HCT116 (cell line): ENCODE data around the gene CS.

Experiments
- ATF3 ChIP-seq: IDR thresholded peaks from 2 replicates; pipeline ENCODE4 v1.6.1; 2012
- CTCF ChIP-seq, 3 experiments: fragments of 200-600 bp in 1 of 3; sonication (generic) in 1 of 3; IDR thresholded peaks in 2 of 3; conservative IDR thresholded peaks in 1 of 3; 2 replicates each; pipeline ENCODE4 v1.5.1; 2012 to 2017; ENCODE audit warnings: low read depth in 2 of 3, low read length in 2 of 3, antibody characterized with exemption in 1 of 3, borderline replicate concordance in 1 of 3, control low read depth in 1 of 3, mild to moderate bottlenecking in 1 of 3, mixed read lengths in 1 of 3, mixed run types in 1 of 3, moderate library complexity in 1 of 3; ENCODE audit not compliant: insufficient read depth in 1 of 3
- EGR1 ChIP-seq: IDR thresholded peaks from 2 replicates; pipeline ENCODE4 v1.6.1; 2012; ENCODE audit warnings: low read depth
- ELF1 ChIP-seq: IDR thresholded peaks from 2 replicates; pipeline ENCODE4 v1.6.1; 2012; ENCODE audit warnings: low read depth, borderline replicate concordance
- EZH2 ChIP-seq: fragments of 200-600 bp; sonication (generic); IDR thresholded peaks from 2 replicates; pipeline ENCODE4 v1.6.1; 2017; ENCODE audit warnings: antibody characterized with exemption, mixed run types
- EZH2phosphoT487 ChIP-seq: fragments of 200-600 bp; IDR thresholded peaks from 2 replicates; pipeline ENCODE4 v1.6.1; 2018; ENCODE audit warnings: antibody characterized with exemption, borderline replicate concordance
- MAX ChIP-seq: IDR thresholded peaks from 2 replicates; pipeline ENCODE4 v1.6.1; 2012
- POLR2A ChIP-seq: IDR thresholded peaks from 2 replicates; pipeline ENCODE4 v1.7.0; 2011; ENCODE audit warnings: borderline replicate concordance; ENCODE audit not compliant: insufficient read depth, insufficient read length; ENCODE audit errors: extremely low read depth
- POLR2AphosphoS5 ChIP-seq: IDR thresholded peaks from 2 replicates; pipeline ENCODE4 v1.6.1; 2011; ENCODE audit warnings: mild to moderate bottlenecking, low read depth, low read length, moderate library complexity
- REST ChIP-seq: IDR thresholded peaks from 2 replicates; pipeline ENCODE4 v1.6.1; 2012; ENCODE audit warnings: low read depth
- TCF7L2 ChIP-seq: IDR thresholded peaks from 2 replicates; pipeline ENCODE4 v1.7.0; 2011; ENCODE audit warnings: borderline replicate concordance, inconsistent platforms; ENCODE audit not compliant: insufficient read depth, insufficient read length; ENCODE audit errors: extremely low read depth
- ZNF274 ChIP-seq: fragments of 200-500 bp; sonication (Bioruptor generic); IDR thresholded peaks from 2 replicates; pipeline ENCODE4 v1.6.1; 2014; ENCODE audit warnings: mild to moderate bottlenecking, low read depth, low read length, inconsistent platforms

GRCh38 chr12:56234746-56235436 is 65.2 kb downstream of the CS start:
- TF ChIP-seq EZH2 (no peak), ELF1 (no peak), REST (no peak), CTCF (IDR thresholded peaks at IDR 0.05 in 2 of 3, conservative IDR thresholded peaks at IDR 0.05 in 1 of 3; ENCODE audit: borderline replicate concordance in 1 of 3, insufficient read depth in 1 of 3, low read depth in 2 of 3, low read length in 2 of 3) (no peak), EGR1 (no peak), POLR2AphosphoS5 (no peak), EZH2phosphoT487 (no peak), TCF7L2 (no peak), ATF3 (no peak), MAX (no peak), POLR2A (no peak), ZNF274 (no peak)
